ENCODE data around the gene PCDHA11. TPM values are rescaled to one million over a fixed set of nuclear protein-coding genes. Genes with fewer than 3 reads are reported as not detected.

PCDHA11 gene
- polyA plus RNA-seq, 3 donors: not detected

- no peak overlapping the region for H2AFZ ChIP-seq (ENCODE audit: insufficient read depth, low read depth, low read length, poor library complexity, severe bottlenecking)
- H3K27ac ChIP-seq (ENCODE audit: low read depth in 1 of 2, low read length in 2 of 2): no peak overlapping the region
- H3K9ac ChIP-seq (ENCODE audit: insufficient read depth, low read length, poor library complexity, severe bottlenecking): no peak overlapping the region
- H3K79me2 ChIP-seq (ENCODE audit: insufficient read depth, low read length): no peaks in the 10 kb centered on the region
- no peaks in the 10 kb centered on the region for H3K4me1 Mint-ChIP-seq
- WGBS (ENCODE audit: insufficient coverage): 54% methylated on average over 38 of the region's 38 CpGs
- DNase-seq: no peak
- H3K27me3 ChIP-seq (ENCODE audit: control insufficient read depth in 2 of 2, insufficient read depth in 2 of 2, low read length in 2 of 2): peaks cover 0 to 17% of the 10 kb centered on the region in 2 donors
- no peak overlapping the region for H3K27ac Mint-ChIP-seq
- no peaks in the 10 kb centered on the region for H3K4me1 ChIP-seq (ENCODE audit: control insufficient read depth in 1 of 2, insufficient read depth in 2 of 2, low read length in 2 of 2)
- H3K9me3 ChIP-seq (replicated peaks in 1 of 2; ENCODE audit: control insufficient read depth in 1 of 2, insufficient read depth in 1 of 2, low read length in 2 of 2): peaks cover 36 to 51% of the 10 kb centered on the region in 2 donors
- H3K36me3 ChIP-seq (replicated peaks in 1 of 2; ENCODE audit: control insufficient read depth in 1 of 2, insufficient read depth in 2 of 2, low read length in 2 of 2): no peaks in the 10 kb centered on the region
- H3K36me3 Mint-ChIP-seq: peaks cover 0 to 4% of the 10 kb centered on the region in 2 donors
- no peak overlapping the region for H3K4me3 Mint-ChIP-seq
- H3K27me3 Mint-ChIP-seq (ENCODE audit: low read depth in 3 of 3): peaks cover 16 to 26% (median 20%) of the 10 kb centered on the region in 3 donors
- intact Hi-C loops (cut with micrococcal nuclease): loop anchor here in 1 of 2 donors (10.0 kb wide), 1 partner anchor 51 kb away; the partner anchor contains the start of gene PCDHA12
- TF ChIP-seq, protein P1, sequence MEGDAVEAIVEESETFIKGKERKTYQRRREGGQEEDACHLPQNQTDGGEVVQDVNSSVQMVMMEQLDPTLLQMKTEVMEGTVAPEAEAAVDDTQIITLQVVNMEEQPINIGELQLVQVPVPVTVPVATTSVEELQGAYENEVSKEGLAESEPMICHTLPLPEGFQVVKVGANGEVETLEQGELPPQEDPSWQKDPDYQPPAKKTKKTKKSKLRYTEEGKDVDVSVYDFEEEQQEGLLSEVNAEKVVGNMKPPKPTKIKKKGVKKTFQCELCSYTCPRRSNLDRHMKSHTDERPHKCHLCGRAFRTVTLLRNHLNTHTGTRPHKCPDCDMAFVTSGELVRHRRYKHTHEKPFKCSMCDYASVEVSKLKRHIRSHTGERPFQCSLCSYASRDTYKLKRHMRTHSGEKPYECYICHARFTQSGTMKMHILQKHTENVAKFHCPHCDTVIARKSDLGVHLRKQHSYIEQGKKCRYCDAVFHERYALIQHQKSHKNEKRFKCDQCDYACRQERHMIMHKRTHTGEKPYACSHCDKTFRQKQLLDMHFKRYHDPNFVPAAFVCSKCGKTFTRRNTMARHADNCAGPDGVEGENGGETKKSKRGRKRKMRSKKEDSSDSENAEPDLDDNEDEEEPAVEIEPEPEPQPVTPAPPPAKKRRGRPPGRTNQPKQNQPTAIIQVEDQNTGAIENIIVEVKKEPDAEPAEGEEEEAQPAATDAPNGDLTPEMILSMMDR (IDR thresholded peaks at IDR 0.05): no peak
- no peaks in the 10 kb centered on the region for H4K20me1 ChIP-seq (ENCODE audit: insufficient read depth, low read length)
- H3K4me3 ChIP-seq (replicated peaks in 1 of 3; ENCODE audit: low read depth in 2 of 3, low read length in 3 of 3): no peak overlapping the region
- H3K9me3 Mint-ChIP-seq: peaks cover 30 to 52% (median 45%) of the 10 kb centered on the region in 7 donors
- H3K4me2 ChIP-seq (replicated peaks; ENCODE audit: extremely low read depth, low read length, poor library complexity, severe bottlenecking): no peak overlapping the region
Observed at GRCh38 chr5:140823475-140823874, 45.3 kb upstream of the PCDHA11 start.

GRCh38 chr5:140827704-140828361 lies 40.9 kb upstream of the PCDHA11 start, which contains the start of gene PCDHA6:
PCDHA6 (plus strand) TSS chr5:140827960; CDS start chr5:140828092, 132 bp downstream.
- Mint-ChIP-seq H3K4me1 (no peaks in the 10 kb centered on the region), H3K36me3 (peaks cover 0 to 2% of the 10 kb centered on the region in 2 donors), H3K27me3 (ENCODE audit: low read depth in 3 of 3) (peaks cover 20 to 43% (median 21%) of the 10 kb centered on the region in 3 donors), H3K9me3 (peaks cover 34 to 60% (median 53%) of the 10 kb centered on the region in 7 donors), H3K27ac (peak within 1 kb of the TSS in 1 of 7 donors; percentile 3), H3K4me3 (peak within 1 kb of the TSS in 1 of 2 donors; percentile 66)
- 28% methylated on average over 14 of the region's 27 CpGs for WGBS (ENCODE audit: insufficient coverage)
- Histone ChIP-seq H3K4me1 (ENCODE audit: control insufficient read depth in 1 of 2, insufficient read depth in 2 of 2, low read length in 2 of 2) (no peaks in the 10 kb centered on the region), H3K9ac (ENCODE audit: insufficient read depth, low read length, poor library complexity, severe bottlenecking) (no peak within 1 kb of the TSS), H2AFZ (ENCODE audit: insufficient read depth, low read depth, low read length, poor library complexity, severe bottlenecking) (no peak within 1 kb of the TSS), H3K4me3 (replicated peaks in 1 of 3; ENCODE audit: low read depth in 2 of 3, low read length in 3 of 3) (no peak within 1 kb of the TSS), H3K9me3 (replicated peaks in 1 of 2; ENCODE audit: control insufficient read depth in 1 of 2, insufficient read depth in 1 of 2, low read length in 2 of 2) (peaks cover 40 to 68% of the 10 kb centered on the region in 2 donors), H3K36me3 (replicated peaks in 1 of 2; ENCODE audit: control insufficient read depth in 1 of 2, insufficient read depth in 2 of 2, low read length in 2 of 2) (no peaks in the 10 kb centered on the region), H3K79me2 (ENCODE audit: insufficient read depth, low read length) (no peaks in the 10 kb centered on the region), H4K20me1 (ENCODE audit: insufficient read depth, low read length) (no peaks in the 10 kb centered on the region), H3K27ac (ENCODE audit: low read depth in 1 of 2, low read length in 2 of 2) (no peak within 1 kb of the TSS), H3K27me3 (ENCODE audit: control insufficient read depth in 2 of 2, insufficient read depth in 2 of 2, low read length in 2 of 2) (peaks cover 0 to 21% of the 10 kb centered on the region in 2 donors), H3K4me2 (replicated peaks; ENCODE audit: extremely low read depth, low read length, poor library complexity, severe bottlenecking) (no peak within 1 kb of the TSS)
- TF ChIP-seq, protein P1 (IDR thresholded peaks at IDR 0.05): no peak
- intact Hi-C loops (cut with micrococcal nuclease): loop anchor here in 1 of 2 donors (10.0 kb wide), 1 partner anchor 47 kb away; the partner anchor contains the start of gene PCDHA12
- DNase-seq: no peak
